ENCODE data around the gene CFAP92.

The CFAP92 gene

DNA sequence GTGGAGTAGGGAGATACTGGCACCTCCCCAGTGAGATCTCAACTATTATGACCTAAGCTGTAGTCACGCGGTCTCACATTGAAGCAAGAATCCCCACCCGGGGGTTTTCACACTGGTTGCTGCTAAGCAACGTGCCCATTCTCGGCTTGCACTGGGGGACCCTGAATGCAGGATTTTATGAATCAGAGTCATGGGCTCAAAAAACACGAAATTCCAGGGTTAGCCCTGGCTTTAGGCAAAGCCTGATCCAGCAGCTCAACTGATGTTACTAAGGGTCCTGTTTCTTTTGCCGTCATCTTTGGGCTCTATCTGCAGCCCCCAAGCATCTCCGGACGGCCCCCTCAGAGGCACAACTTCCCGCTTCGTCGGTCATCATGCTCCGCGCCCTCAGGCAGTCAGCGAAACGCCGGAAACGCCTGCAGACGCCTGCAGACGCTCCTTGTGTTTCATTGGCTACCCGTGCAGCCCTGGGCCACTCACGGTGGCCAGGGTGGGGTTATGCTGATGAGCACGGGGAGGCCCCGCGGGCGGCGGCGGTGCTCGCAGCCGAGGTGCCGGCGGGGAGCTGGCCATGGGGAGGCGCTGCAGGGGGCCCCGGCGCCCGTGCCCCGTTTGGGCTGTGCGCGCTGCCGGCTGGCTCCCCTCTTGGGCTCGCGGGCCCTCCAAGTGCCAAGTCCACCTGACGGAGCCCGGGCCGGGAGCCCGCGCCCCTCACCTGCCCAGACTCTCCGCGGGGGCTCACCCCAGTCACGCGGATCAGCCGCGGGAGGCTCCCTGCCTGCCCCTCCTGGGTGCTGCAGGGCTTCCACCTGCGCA lies 33.1 kb upstream of the CFAP92 start:
- intact Hi-C loops (cut with DNase I), result no loop called here
- DNase-seq, result peak; percentile 66 to 92 (median 84)

GRCh38 chr3:129025691-129026435 lies 32.0 kb upstream of the CFAP92 start:
- peak in 3 of 42 donors; percentile 7 to 19 (median 18) for DNase-seq
- intact Hi-C loops (cut with DNase I), result no loop called here

DNA sequence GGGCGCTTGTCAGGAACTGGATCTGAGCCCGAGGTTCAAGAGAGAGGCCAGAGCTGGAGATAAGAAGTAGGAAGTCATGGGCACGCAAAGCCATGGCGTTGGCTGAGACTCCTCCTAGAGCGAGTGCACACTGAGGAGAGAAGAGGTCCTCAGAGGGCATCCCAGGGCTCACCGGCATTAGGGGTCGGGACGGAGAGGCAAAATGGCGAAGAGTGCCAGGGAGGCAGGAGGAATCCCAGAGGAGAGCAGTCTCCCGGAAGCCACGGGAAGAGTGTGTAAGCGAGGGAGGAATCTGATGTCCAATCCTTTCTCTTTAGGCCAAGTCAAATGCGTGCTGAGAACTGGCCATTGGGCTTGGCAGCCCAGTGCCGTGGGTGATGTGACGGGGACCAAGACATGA lies 31.2 kb upstream of the CFAP92 start:
- intact Hi-C loops (cut with DNase I), result no loop called here

GRCh38 chr3:129023909-129024308 lies 30.0 kb upstream of the CFAP92 start:
- intact Hi-C loops (cut with DNase I), result no loop called here
- DNase-seq, result no peak

More for the DNA sequence above, 31.2 kb upstream of the CFAP92 start:
- no peak for DNase-seq

- intact Hi-C loops (cut with DNase I), result no loop called here
- no peak for DNase-seq
Observed at GRCh38 chr3:129023008-129023358, 29.1 kb upstream of the CFAP92 start.

DNA sequence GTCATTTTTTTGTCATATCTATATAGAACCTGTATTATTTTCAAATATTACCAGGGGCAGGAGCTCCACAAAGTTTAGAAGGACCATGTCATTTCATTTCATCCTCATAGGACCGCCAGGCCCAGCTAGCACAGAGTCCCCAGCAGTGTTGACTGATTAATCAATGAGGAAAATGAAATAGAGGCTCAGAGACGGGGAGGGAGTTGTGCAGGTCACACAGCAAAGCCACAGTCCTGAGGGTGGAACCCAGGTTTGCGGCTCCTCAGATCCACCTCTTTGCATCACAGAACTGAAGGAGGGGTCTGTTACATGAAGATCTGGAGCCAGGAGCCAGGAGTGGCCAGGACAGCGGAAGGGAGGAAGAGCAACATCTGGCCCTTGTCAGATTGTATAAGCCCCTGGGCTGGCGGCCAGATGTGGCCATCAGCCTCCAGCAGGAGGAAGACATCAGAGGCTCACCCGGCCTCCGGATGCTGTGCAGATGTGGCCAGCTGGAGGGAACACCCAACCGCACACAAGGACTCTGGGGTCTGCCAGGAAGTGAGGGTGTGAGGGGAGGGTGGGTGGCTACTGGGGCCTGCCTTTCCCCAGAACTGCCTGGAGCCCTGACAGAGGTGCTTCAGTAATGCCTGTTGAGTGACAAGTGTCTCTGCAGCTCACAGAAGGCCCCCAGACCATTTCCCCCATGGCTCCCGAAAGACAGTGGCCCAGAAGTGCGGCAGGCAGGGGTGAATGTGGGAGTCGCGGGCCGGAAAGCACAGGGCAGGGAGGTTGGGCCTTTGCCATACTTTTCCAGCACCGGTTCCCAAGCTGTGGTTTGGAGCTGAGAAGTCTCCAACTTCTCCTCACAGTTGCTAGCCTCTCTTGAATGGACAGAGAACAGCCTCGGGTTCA lies 28.5 kb upstream of the CFAP92 start:
- no peak for DNase-seq
- intact Hi-C loops (cut with DNase I), result no loop called here

DNA sequence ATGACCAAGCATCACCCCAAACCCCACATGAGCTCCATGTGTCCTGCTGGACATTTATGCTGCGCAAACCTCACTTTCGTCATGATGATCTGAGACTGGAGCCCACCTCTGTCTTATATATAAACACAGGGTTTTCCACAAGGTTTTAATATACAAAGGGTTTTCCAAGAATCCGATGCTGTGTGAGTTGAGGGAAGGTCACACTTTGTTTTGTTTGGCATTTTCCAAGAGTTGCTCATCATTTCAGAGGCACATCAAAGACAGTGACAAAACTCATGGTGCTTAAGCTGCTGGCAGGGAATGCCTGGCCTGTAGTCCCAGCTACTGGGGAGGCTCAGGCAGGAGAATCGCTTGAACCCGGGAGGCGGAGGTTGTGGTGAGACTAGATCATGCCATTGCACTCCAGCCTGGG lies 27.3 kb upstream of the CFAP92 start:
- intact Hi-C loops (cut with DNase I), result no loop called here
- no peak for DNase-seq

DNA sequence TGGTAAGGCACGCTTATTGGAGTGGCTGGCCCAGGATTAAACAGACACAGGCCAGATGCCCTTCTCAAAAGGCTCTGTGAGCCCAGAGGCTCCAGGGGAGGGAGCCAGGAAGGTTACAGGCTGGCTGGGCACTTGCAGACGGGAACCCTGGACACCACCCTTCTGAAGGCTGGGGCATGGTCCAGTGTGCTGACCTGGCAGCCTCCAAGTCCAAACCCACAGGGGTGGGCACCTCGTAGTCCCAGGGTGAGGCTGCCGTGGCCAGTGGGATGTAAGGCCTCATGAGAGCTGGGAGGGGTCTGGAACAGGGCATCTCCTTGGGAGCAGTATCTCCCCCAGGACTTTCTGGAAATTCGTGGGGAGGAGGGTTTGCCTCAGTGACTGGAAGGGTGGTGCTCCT lies 26.8 kb upstream of the CFAP92 start:
- intact Hi-C loops (cut with DNase I), result no loop called here
- DNase-seq, result no peak

- intact Hi-C loops (cut with DNase I), result no loop called here
- DNase-seq, result no peak
Observed at GRCh38 chr3:129019266-129019665, 25.4 kb upstream of the CFAP92 start.

GRCh38 chr3:129018751-129019150 lies 24.9 kb upstream of the CFAP92 start:
- DNase-seq, result no peak
- intact Hi-C loops (cut with DNase I), result no loop called here

- intact Hi-C loops (cut with DNase I), result no loop called here
Observed at GRCh38 chr3:129018271-129018670, 24.4 kb upstream of the CFAP92 start.

GRCh38 chr3:129017484-129017899 lies 23.6 kb upstream of the CFAP92 start:
- intact Hi-C loops (cut with DNase I), result no loop called here
- DNase-seq, result no peak

More at GRCh38 chr3:129018271-129018670, 24.4 kb upstream of the CFAP92 start:
- no peak for DNase-seq

GRCh38 chr3:129016720-129017483 lies 23.0 kb upstream of the CFAP92 start:
- intact Hi-C loops (cut with DNase I), result no loop called here

GRCh38 chr3:129016356-129016719 lies 22.5 kb upstream of the CFAP92 start:
- DNase-seq, result peak in 8 of 42 donors; percentile 11 to 47 (median 20)
- intact Hi-C loops (cut with DNase I), result no loop called here

More at GRCh38 chr3:129016720-129017483, 23.0 kb upstream of the CFAP92 start:
- no peak for DNase-seq

DNA sequence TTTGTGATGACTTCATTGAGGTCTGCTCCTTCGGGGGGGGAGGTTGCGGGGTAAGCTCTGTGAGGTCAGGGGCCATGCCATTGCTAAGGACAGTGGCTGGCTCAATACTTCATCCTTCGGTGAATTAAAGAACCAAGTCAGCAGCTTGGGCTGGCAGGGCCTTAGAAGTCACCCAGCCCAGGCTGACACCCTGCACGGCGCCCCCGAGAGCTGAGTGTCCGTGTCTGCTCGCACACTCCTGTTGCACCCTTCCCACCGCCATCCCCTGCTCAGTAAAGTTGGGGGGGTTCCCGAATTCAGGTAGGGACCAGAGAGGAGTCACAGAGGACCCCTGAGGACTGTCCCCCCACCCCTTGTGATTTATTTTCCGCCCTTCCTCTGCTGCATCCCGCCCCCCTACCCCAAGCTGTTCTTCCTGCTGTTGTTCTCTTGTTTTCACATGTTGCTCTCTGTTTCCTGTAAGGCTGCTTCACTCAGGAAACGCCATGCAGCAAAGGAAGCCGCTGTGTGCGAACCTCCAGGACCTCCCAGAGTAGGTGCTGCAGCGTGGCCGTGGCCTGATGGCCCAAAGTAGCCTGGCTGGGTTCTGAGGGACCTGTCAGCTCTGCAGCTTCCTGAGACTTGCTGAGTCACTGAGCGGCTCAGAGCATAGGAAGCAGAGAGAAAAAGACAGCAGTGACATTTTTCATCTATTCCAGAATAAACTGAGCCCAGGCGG lies 21.7 kb upstream of the CFAP92 start:
- intact Hi-C loops (cut with DNase I), result no loop called here
- DNase-seq, result peak in 3 of 42 donors; percentile 16 to 34 (median 19)

- no peak for DNase-seq
- intact Hi-C loops (cut with DNase I), result no loop called here
Observed at GRCh38 chr3:129014793-129015345, 21.0 kb upstream of the CFAP92 start.

GRCh38 chr3:129014148-129014547 lies 20.3 kb upstream of the CFAP92 start:
- intact Hi-C loops (cut with DNase I), result no loop called here
- DNase-seq, result peak in 34 of 42 donors; percentile 9 to 77 (median 48)

GRCh38 chr3:129013491-129013891 lies 19.6 kb upstream of the CFAP92 start:
- intact Hi-C loops (cut with DNase I), result no loop called here
- DNase-seq, result no peak
